HG03457 (cell line): ENCODE data around the gene CEP44.
"Not testable (repeated sequence)": the region's sequence is repeated elsewhere in the genome, so short reads cannot be mapped to it uniquely, and the experiment has no call there.

Experiments
- ATAC-seq: cut with Tn5 transposase; IDR thresholded peaks from one replicate; pipeline ENCODE4 v1.9.1; 2021; ENCODE audit warnings: moderate number of reproducible peaks; ENCODE audit not compliant: unreplicated experiment

The CEP44 gene

GRCh38 chr4:174283507-174284471, at the start of gene CEP44, which contains the start of gene FBXO8:
Gene CEP44 (plus strand): TSS chr4:174283911. CDS start chr4:174299122, 15,211 bp downstream.
Gene FBXO8 (minus strand): TSS chr4:174283667. CDS start chr4:174263092, 20,575 bp downstream.
- peak; percentile 48 for ATAC-seq

DNA sequence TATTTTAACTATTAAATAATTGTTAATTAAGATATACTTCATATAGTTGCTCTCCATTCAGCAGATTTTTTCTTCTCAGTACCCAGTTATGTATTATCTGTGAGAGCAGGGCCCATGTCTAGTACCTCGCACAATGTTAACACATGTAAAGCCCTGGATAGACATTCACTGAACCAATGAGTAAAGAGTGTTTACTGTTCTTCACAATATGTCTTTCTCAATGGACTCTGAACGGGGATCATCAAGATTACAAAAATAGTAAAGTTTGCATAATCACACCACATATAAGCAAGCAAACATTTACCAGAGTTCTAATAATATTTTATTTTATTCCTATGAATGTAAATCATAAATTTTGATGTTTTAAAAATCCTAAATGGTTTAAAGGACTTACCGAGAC, 47.4 kb upstream of the CEP44 start:
- no peak for ATAC-seq

DNA sequence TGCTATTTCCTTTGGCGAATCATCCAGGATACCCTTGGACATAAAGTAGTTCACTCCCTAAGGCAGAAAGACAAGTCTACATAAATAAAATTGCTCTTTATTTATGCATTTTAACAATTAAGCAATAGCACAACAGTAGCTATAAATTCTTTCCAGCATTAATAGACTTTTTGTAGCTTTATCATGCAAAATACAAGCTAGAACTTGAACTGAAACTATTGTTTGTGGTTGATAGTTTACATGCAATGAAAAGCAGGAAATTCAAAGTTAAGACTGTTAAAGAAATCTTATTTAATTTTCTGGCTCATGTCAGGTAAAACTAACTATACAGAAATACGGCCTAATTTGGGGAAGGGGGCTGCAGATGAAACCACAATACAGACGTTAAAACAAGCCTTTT, 42.5 kb upstream of the CEP44 start:
- no peak for ATAC-seq

DNA sequence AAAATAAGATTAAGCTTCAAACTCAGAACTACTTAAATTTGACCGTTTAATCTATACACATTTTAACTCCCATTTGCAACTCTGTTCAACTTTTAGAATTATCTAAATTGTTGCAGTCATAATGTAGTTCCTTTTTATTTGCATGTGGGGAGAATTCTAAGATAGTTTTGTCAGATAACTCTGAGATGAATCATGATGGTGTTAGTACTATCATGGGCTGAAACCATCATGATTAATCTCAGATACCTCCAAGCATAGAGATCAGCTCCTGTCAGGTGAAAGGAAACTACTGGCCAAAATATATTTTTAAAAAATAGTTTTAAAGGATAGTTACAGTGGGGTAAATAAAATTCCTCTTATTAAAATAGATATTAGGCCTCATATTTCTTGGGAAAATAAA, 39.3 kb upstream of the CEP44 start:
- ATAC-seq: peak; percentile 54

DNA sequence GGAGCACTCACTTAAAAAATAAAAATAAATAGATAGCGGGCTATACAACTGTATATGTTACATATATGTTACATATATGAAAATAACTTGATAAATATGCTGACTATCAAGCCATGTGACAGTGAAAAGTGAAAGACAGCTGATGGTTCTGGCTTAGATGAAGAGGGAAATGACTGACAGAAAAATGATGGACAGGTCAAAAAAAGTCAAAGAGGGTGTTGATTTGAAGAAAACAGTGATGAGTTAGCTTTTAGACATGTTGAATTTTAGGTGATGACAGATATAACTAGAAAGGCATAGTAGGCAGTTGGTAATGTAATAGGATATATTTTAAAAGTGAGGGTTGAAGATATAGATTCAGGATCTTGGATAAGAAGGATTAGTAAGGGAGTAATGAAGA, 38.0 kb upstream of the CEP44 start:
- no peak for ATAC-seq

- no peak for ATAC-seq
These were observed 35.3 kb upstream of the CEP44 start for GRCh38 chr4:174248407-174248806.

DNA sequence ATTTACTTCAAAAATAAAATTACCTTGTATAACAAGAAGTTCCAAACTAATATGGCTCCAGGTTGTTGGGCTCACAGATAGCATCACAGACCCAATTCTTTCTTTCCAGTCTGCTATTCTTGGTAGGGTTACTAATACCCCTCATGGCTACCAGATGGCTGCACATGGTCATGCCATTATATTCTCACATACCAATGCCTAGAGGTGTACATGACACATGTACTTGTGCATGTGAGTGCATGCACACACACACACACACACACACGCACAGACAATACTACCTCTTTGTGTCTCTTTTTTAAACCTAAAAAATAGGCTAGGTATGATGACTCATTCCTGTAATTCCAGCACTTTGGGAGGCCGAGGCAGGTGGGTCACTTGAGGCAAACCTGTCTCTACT, 31.3 kb upstream of the CEP44 start:
- no peak for ATAC-seq

DNA sequence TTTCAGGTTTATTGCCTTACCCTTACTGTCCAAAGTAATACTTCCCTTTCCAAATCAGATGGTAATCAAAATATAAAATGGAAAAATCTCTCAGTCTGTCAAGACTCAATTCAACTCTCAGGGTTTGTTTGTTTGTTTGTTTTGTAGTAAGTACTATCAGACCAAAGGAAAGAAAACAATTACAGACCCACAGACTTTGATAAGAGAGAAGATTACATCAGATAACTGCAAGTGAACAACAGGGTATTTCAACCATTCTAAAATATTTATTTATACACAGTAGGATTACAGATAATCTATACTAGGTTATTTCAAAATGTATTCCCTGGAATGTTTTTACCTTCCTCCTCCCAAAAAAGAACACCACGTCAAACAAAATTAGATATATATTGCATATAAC, 29.1 kb upstream of the CEP44 start:
- no peak for ATAC-seq

- no peak for ATAC-seq
These were observed 28.3 kb upstream of the CEP44 start for GRCh38 chr4:174255374-174255773.

DNA sequence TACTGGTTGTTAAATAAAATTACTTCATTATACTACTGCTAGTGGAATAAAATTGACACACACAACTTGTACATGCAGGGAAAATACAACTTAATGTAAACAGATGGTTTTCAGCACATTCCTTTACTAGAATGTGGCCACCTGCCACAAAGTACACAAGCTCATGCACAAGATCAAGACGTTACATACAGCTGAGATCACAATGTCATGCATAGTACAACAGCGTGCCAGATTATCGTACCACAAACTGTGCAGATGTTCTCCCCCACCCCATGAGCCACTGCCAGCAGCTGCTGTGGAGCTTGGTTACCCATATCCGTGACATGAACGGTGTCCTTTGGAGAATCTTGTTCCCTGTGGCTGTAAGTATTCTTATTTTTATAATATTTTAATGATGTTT, 27.9 kb upstream of the CEP44 start:
- no peak for ATAC-seq

GRCh38 chr4:174256277-174256713, 27.4 kb upstream of the CEP44 start:
- ATAC-seq: no peak

- ATAC-seq: no peak
These were observed 24.1 kb upstream of the CEP44 start for GRCh38 chr4:174259580-174259979.

- peak; percentile 81 for ATAC-seq
These were observed 23.6 kb upstream of the CEP44 start for GRCh38 chr4:174260099-174260498.

DNA sequence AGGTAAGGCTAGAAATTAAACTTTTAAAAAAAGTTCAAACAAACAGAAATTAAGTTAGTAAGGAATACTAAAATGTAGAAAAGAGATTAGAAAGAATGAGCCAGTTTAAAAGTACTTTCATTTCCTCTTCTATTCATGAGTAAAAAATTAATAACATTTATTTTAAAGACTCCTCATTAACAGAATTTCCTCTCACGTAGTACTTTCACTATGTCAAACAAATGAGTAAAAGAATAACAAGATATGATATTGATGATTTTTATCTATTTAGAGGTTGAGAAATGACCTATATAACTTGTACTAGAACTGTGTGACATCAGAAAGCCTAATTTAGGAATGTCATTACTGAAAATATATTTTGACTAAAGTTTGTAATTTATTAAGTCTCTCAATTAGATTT, 22.3 kb upstream of the CEP44 start:
- not testable (repeated sequence) for ATAC-seq

DNA sequence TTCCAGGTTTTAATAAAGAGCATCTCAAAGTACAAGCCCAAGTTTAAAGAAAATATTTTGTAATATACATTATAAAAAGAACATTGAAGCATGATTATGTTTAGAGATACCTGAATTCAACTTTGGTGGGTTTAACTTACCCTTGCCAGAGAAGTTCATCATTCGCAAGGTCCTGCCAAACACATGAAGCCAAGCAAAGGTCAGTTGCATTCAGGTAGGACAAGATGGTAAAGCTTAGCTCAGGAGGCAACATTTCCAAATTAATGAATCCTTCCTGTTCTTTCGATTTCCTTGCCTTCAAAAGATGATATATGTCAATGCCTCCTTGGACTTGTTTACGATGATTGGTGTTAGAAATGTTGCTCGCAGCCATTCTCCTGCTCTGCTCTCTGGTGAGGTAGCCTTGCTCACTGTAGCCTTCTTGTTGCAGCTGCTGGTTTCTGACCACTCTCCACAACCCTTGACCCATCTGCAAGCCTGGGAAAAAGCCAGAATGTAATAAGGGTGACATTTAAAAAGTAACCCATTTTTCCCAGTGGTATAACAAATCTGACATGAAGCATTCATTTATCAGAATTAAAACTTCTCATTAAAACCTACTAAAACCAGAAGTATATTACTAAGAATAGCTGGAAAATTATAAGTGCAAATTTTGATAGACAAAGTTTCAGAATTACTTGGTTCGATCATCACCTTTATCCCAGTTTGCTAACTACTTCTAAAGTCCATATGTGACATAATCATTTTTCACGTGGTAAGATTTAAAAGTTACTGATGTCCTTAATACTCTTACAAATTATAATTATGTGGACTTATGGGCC, 20.9 kb upstream of the CEP44 start:
- no peak for ATAC-seq

GRCh38 chr4:174263445-174263736, 20.3 kb upstream of the CEP44 start:
- no peak for ATAC-seq

DNA sequence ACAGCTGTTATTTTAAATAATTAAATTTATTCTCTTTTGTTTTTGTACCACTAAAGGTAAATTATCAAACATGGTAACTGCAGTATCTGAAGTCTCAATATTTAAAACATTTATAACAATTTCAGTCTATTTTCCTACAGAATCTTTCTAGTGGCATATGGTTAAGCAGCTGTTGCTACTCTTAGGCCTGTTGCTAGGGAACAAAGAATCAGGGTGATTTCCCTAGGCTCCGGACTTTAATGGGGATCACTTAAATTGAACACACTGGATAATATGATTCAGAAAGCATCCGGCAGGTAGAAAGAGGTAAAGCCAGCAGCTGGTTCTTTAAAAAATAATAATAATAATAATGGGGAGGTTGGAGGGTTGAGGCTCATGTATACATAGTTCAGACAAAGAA, 17.8 kb upstream of the CEP44 start:
- no peak for ATAC-seq

DNA sequence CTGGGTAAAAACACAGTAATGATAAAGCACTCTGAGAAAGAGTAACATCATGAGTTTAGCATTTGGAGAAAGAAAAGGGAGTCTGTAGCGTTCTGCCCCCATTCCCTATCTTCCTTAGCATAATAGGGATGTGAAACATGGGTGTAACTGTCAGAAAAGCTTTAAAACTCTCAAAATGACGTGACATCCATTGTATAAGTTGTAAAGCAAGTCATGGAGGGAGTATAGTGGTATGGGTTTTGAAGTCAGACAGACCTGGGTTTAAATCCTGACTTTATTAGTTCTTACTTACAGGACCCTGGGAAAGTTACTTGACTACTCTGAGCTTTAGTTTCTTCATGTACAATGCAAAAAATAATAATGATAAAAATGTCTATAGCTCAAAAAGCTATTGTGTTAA, 17.3 kb upstream of the CEP44 start:
- no peak for ATAC-seq

DNA sequence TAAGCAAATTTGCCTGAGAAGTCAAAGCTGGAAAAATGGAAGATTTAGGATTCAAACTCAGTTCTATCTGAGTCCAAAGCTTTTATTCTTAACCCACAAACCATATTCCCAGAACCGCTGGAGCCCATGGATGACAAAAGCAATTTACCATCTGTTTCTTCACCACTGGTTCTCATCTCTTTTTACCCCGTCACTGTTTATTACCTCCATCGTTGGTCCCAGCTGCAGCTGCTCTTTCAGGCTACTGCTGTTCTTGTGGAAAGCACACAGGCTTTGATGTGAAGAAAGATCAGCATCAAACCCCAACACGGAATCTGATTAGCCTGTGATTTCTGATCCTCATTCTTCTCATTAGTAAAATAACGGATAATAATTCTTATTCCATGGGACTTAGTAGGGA, 9.8 kb upstream of the CEP44 start:
- no peak for ATAC-seq

- ATAC-seq: no peak
These were observed 9.3 kb upstream of the CEP44 start for GRCh38 chr4:174274436-174274835.

- no peak for ATAC-seq
These were observed 8.6 kb upstream of the CEP44 start for GRCh38 chr4:174275101-174275500.

GRCh38 chr4:174277433-174277832, 6.3 kb upstream of the CEP44 start:
- ATAC-seq: no peak
